Measurements from ENCODE around the gene INF2.

GRCh38 chr14:104666981-104667380 lies 22.4 kb upstream of the INF2 start:
- TF ChIP-seq, protein P1, sequence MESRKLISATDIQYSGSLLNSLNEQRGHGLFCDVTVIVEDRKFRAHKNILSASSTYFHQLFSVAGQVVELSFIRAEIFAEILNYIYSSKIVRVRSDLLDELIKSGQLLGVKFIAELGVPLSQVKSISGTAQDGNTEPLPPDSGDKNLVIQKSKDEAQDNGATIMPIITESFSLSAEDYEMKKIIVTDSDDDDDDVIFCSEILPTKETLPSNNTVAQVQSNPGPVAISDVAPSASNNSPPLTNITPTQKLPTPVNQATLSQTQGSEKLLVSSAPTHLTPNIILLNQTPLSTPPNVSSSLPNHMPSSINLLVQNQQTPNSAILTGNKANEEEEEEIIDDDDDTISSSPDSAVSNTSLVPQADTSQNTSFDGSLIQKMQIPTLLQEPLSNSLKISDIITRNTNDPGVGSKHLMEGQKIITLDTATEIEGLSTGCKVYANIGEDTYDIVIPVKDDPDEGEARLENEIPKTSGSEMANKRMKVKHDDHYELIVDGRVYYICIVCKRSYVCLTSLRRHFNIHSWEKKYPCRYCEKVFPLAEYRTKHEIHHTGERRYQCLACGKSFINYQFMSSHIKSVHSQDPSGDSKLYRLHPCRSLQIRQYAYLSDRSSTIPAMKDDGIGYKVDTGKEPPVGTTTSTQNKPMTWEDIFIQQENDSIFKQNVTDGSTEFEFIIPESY (CRISPR knock-in tag; IDR thresholded peaks at IDR 0.05): no peak
- TF ChIP-seq ZNF133 (CRISPR knock-in tag; IDR thresholded peaks at IDR 0.05): no peak

Measured in K562 (cell line).